ENCODE measurements around the gene IFNG-AS1.

Gene IFNG-AS1

DNA sequence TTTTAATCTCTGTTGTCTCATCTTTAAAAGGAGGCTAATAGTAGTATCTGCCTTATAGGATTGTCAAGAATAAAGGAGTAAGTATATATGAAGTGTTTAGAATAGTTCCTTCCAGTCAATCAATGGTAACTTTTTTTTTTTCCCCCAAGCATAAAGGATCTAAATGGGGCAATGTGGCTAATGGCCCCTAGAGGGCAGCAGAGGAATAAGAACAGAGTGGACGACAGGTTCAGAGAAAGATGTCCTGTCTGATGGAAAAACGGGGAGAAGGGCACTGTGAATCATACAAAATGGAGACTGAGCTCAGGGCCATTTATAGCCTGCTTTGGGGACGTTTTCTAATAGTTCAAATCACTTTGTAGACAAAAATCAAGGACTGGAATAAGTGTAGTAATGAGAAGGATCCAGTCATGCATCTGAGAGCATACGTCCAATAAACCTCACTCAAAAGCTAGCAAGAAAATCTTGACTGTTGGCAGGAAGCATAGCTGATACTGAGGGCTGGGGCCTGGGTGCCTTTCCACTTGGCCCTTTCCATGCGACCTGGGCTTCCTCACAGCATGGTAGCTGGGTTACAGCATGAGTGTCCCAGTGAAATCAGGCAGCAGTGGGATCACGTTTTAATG, 51.3 kb downstream of the IFNG-AS1 start:
- DNase-seq, result peak; percentile 73

DNA sequence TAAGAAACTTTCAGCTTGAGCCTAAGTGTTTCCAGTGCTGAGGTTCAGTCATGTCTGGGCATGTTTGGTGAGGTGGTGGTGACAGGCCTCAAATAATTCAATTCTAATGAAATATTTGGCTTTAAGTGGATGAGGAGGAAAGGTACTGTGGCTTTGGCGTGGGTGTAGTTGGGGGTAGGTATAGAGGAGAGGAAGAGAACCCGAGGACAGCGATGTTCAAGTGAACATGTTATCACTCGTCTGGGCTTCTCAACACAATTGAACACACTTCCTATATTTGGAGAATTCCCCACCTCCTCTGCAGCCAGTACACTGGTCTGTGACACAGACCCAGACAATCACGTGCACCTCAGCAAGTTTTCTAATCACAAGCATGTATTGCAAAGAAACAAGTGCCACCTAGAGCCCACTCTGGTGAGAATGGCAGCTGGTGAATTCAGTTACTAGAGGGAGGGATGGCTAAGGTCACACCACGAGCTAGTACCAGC, 53.0 kb downstream of the IFNG-AS1 start:
- peak; percentile 8 for DNase-seq

DNA sequence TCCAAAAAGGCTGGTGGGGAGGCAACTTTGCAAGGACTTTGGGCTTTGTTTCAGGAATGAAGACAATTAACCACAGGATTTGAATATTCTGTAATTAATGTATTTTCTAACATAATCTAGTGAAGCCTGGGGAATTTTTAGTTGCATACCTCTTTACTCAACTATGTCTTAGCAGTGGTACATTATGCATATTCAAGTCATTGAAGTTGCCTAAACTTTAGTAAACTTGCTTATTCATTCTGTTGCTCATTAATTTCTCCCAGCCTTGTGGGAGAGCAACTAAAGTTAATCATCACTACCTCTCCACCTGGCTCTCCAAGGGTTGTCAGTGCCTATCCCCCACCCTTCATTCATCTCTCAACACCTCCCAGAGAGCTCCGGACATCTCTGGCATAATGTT, 54.2 kb downstream of the IFNG-AS1 start:
- no peak for DNase-seq

DNA sequence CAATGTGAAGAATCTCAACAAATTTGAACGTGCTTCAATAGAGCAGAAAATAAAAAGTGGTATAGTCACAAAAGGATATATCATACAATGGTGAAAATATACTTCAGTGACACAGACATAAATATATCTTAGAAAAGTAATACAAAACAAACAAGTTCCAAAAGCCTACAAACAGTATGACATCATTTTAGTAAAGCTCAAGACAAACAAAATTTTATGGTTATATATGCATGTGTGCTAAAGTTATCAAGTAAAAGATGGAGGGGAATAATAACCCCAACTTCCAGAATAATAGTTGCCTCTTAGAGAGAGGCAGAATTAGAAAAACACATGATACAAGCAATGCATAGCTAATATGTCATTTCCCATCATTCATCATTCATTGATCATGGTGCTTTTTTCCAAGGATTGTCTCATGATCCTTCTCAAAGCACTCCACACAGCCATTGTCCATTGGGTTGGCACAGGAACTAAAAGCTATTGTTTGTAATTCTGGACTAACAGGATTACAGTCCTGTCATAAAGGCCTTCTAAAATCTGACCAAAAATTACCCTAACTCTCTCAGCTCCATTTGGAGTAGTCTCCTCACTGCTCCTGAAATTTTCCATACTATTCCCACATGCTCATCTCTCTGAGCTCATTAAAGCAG, 59.5 kb downstream of the IFNG-AS1 start:
- no peak for DNase-seq

DNA sequence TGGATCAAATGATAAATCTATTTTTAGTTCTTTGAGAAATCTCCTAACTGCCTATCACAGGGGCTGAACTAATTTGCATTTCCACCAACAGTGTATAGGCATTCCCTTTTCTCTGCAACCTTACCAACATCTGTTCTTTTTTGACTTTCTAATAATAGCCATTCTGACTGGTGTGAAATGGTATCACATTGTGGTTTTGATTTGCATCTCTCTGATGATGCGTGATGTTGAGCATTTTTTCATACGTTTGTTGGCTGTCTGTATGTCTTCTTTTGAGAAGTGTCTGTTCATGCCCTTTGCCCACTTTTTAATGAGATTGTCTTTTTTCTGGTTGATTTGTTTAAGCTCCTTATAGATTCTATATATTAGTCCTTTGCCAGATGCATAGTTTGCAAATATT, 67.1 kb downstream of the IFNG-AS1 start:
- no peak for DNase-seq

DNA sequence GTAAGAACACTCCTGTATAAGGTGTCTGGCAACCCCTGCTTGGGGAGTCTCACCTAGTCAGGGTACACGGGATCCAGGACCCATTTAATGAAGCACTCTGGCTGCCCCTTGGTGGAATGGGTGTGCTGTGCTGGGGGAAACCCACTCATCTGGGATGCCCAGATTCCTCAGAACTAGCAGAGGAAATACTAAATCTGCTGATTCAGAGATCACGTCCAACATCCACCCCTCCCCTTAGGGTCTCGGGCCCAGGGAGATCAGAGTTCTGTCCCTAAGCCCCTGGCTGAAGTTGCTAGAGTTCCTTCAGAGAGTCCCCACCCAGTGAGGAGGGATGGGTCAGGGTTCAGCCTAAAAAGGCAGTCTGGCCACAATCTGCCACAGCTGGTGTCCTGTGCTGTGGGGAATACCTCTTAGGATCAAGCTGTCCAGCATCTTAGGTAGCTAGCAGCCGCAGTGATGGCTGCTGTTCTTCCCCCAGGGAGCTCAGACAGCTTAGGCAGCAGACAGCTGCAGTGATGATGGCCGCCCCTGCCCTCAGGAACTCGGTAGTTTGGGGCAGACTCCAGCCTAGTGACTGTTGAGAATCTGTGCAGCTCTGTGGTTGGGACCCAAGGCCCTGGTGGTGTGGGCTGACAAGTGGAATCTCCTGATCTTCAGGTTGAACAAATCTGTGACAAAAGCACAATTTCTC, 74.8 kb downstream of the IFNG-AS1 start:
- DNase-seq, result no peak

DNA sequence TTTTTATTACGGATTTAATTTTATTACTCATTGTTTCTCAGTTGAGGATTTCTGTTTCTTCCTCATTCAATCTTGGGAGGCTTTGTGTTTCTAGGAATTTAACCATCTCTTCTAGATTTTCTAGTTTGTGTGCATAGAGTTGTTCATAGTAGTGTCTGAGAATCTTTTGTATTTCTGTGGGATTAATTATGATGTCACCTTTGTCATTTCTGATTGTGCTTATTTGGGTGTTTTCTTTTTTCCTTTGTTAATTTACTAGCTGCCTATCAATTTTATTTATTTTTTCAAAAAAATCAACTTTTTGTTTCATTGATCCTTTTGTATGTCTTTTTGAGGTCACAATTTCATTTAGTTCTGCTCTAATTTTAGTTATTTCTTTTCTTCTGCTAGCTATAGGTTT, 75.9 kb downstream of the IFNG-AS1 start:
- DNase-seq, result no peak

DNA sequence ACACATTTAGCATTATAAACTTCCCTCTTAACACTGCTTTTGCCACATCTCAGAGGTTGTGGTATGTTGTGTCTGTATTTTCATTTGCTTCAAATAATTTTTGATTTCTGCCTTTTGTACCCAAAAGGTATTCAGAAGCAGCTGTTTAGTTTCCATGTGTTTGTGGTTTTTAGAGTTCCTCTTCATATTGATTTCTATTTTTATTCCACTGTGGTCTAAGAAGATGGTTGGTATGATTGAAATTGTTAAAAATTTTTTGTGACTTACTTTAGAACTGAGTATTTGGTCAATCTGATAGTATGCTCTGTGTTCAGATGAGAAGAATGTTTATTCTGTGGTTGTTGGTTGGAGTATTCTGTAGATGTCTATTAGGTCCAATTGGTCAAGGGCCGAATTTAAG, 76.4 kb downstream of the IFNG-AS1 start:
- no peak for DNase-seq

DNA sequence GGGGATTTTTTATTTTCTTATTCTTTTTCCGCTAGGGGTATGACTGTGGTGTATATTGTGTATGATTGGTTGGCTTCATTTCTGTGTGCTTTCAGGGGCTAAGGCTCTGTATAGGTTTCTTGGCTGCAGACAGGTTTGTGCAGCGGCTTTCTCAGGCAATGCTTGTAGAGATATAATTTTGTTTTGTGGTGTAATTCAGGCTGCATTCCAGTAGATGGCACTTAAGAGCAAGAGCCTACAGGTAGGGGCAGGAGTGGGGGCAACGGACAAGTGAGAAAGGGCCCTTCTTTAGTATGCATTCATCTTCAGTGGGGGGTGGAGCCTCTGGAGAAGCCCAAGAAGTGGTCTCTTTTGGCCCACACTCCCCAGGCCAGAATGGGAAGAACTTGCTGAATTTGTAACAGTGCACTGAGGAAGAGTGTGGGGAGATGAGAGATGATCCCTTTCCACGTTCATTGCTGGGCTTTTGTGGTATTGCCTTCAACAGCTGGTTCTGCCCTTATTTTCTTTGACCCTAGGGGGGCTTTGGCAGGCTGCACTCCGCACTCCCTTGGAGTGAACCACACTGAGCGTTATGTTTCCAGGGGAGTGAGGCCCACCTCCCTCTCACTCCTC, 78.6 kb downstream of the IFNG-AS1 start:
- no peak for DNase-seq

DNA sequence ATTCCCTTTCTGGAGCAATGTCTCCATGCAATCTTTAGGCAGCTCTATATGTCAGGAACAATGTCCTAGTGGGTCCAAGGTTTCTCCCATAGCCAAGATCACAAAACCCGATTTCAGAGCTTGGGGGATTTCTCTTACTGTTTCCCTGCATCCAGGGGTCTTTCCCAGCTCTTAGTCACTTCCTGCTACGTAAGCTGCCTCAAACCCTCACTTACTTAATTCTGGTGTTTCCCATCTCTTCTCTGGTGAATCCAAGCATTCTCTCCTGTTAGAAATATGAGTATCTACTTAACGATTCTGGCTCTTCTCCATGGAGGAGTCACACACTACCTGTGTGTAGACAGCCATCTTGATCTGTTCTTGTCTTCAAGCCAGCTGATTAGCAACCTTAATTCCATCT, 80.0 kb downstream of the IFNG-AS1 start:
- no peak for DNase-seq

All from NCI-H1694 treated with DMSO at 0.1 percent for 48 hours (cell line).